ENCODE measurements around the gene ULBP3.
"Not testable (repeated sequence)": the region's sequence is repeated elsewhere in the genome, so short reads cannot be mapped to it uniquely, and the experiment has no call there.

Gene ULBP3

GRCh38 chr6:150076196-150076893, 7.4 kb upstream of the ULBP3 start:
- no peak for DNase-seq (ENCODE audit: low read depth in 3 of 3)

DNA sequence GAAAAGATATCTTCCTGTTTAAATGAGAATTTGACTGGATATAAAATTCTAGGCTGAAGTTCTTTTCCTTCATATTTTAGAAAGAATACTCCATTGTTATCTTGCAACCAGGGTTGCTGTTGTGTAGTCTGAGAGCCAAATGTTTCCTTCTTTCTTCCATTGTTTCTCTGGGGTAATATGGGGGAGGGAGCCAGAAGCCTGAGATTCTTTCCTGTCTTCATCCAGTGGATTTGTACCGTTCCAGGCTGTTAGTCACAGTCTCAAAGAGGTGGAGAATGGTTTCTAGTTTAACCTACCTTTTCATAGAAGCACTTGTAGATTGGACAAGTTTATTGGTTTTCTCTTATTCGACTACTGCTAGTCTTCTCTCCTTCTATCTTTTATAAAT, 6.1 kb upstream of the ULBP3 start:
- DNase-seq (ENCODE audit: low read depth in 3 of 3) = no peak

GRCh38 chr6:150074396-150075033, 5.6 kb upstream of the ULBP3 start:
- not testable (repeated sequence) for DNase-seq (ENCODE audit: low read depth in 3 of 3)

DNA sequence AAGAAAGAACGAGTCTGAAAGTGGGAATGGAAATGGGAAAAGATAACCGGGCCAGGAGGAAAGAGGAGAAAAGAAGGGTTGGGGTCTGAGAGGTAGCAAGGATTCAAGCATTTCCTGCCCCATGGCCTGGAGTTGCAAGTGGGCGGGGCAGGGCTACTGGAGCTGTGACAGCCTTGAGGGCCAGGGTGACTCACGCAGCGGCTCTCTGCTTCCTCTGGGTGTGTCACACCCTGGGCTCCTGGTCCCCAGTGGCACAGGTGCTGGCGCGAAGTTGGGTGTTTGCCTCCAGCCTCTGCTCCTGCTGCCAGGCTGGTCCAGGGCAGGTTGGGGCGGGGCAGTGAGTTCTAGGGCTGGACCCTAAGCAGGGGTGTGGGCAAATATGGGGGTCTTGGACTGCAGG, 3.3 kb upstream of the ULBP3 start:
- DNase-seq (ENCODE audit: low read depth in 3 of 3) = peak in 1 of 3 experiments; percentile 24

DNA sequence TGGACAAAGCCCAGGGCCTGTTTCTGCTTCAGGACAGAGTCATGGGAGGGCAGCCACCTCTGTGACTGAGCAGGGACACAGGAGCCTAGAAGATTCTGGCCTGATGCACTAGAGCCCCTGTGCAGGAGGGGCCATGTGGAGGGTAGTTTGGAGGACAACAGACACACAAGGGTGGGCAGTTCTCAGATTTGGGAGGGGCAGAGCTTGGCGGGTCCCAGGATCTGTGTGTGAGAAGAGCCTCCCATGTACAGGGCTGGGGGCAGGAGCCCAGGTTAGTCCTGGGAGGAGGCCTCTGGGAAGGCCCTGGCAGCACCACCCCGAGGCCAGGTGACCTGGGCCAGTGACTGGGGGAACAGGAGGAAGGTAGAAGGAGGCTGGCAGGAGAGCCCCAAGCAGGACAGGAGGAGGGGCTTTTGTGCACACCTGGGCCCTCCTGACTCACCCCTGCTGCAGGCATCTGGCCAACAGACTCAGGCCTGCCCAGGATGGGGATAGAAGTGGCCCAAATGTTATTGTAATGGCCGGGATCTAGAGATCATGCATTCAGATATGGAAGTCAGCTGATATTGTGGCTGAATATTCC, 1.4 kb upstream of the ULBP3 start:
- DNase-seq (ENCODE audit: low read depth in 3 of 3) = no peak

DNA sequence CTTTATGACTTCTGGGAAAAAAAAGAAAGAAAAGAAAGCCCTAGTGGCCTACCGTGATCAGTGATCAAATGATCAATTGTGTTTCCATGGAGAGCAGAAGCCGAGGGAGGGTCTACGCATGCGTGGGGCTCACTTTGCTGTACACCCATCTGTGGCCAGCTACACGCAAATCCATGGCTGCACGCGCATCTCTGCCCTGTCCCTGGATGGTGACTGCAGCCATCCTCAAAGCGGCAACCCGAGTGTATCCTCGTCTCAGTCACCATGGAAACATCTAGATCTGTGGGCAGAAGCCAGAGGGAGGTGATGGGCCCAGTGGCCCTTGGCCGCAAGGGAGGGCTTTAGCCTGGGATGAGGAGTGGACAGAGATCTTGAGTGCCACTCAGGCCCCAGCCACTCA, 785 bp upstream of the ULBP3 start:
- DNase-seq (ENCODE audit: low read depth in 3 of 3) = no peak

GRCh38 chr6:150068151-150068550, 770 bp downstream of the ULBP3 start:
- no peak for DNase-seq (ENCODE audit: low read depth in 3 of 3)

DNA sequence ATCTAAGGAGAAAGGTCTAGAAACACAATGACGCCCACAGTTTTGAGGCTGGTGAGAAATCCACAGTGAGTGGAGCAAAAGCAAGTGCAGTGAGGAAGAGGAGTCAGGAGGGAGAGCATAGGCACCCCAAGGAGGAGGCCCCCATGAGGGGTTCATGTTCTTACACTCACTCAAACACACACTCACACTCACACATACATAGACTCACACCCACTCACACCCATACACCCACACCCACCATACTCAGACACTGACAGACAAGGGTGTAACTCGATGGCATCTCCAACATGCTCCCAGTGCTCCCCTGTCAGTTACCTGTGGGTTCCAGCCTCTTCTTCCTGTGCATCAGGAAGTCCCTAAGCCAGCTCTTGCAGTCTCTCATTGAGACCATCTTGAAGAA, 3.8 kb downstream of the ULBP3 start:
- no peak for DNase-seq (ENCODE audit: low read depth in 3 of 3)

DNA sequence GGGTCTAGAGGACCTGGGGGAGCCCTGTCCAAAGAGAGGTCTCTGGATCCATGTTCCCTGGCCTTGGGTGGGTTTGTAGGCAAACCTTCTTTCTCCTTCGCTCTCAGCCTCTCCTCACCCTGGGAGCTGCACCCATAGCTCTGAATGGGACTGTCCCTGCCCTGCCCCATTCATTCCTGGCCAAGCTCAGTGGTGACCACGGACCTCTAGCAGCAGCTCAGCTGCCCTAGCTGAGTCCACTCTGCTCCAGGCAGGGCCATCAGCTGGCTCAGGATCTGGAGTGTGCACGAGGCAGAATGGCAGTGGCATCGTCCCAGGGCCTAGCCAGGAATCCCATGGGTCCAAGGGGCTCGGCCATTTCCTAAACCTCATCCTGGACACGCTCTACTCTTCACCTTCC, 5.3 kb downstream of the ULBP3 start:
- DNase-seq (ENCODE audit: low read depth in 3 of 3) = no peak

- not testable (repeated sequence) for DNase-seq (ENCODE audit: low read depth in 3 of 3)
Observed at GRCh38 chr6:150059973-150060372, 8.9 kb downstream of the ULBP3 start.

- DNase-seq (ENCODE audit: low read depth in 3 of 3) = no peak
Observed at GRCh38 chr6:150058986-150059385, 9.9 kb downstream of the ULBP3 start.

GRCh38 chr6:150058231-150058792, 10.6 kb downstream of the ULBP3 start:
- DNase-seq (ENCODE audit: low read depth in 3 of 3) = no peak

DNA sequence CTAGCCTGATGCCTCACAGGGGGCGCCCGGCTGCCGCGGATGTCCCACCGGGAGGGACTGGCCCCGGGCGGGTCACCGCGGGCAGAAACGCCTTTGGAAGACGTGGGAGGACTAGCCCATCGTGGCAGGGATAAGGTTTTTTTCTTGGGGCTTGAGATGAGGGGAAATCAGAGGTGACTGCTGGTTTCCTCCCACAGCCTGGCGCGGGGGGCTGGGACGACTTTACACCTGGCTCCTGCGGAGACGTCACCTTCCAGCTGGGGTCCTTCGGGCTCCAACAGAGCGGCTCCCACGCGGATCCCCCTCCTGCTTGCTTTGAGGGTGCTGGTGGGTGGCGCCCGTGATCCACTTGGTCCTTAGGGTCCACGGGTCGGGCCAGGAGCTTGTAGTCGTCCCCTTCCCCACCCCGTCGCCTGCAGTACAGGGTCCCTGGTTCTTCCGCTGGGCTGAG, 11.4 kb downstream of the ULBP3 start:
- DNase-seq (ENCODE audit: low read depth in 3 of 3) = no peak

- DNase-seq (ENCODE audit: low read depth in 3 of 3) = no peak
Observed at GRCh38 chr6:150056916-150057315, 12.0 kb downstream of the ULBP3 start.

- DNase-seq (ENCODE audit: low read depth in 3 of 3) = no peak
Observed at GRCh38 chr6:150056156-150056555, 12.8 kb downstream of the ULBP3 start.

- no peak for DNase-seq (ENCODE audit: low read depth in 3 of 3)
Observed at GRCh38 chr6:150055131-150055530, 13.8 kb downstream of the ULBP3 start.

- no peak for DNase-seq (ENCODE audit: low read depth in 3 of 3)
Observed at GRCh38 chr6:150053450-150053849, 15.5 kb downstream of the ULBP3 start.

DNA sequence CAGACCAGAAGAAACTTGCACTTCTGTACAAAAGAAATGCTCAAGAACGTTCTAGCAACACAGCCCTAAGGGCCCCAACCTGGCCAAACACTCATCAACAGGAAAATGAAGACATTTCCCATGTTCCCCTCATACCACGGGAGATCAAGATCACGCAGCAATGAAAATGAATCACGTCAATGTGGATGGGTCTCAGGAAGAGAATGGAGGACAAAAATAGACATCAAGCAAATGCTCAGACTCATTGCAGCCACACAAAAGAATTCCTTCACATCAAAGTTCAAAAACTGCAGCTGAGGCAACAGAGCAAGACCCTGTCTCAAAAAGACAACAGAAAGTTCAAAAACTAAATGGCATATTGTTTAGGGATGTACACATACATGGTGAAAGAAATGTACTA, 18.1 kb downstream of the ULBP3 start:
- DNase-seq (ENCODE audit: low read depth in 3 of 3) = no peak

DNA sequence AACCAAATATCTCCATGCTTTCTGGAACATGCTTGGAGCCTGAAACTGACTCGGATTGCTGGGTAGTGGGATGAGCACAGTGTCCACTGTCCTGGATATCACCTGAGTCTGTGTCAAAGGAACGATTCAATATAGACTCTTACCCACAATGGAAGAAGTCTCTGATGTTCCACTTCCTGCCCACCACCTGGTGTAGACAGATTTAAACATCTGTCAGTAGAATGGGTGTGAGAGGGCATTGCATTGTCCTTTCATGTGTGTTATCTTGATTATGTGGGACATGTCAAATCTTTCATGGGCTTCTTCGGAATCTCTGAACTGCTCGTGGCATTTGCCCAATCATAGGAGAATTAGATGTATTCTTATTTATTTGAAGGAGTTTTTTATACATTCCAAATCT, 20.8 kb downstream of the ULBP3 start:
- no peak for DNase-seq (ENCODE audit: low read depth in 3 of 3)

GRCh38 chr6:150046943-150047342, 22.0 kb downstream of the ULBP3 start:
- DNase-seq (ENCODE audit: low read depth in 3 of 3) = no peak

DNA sequence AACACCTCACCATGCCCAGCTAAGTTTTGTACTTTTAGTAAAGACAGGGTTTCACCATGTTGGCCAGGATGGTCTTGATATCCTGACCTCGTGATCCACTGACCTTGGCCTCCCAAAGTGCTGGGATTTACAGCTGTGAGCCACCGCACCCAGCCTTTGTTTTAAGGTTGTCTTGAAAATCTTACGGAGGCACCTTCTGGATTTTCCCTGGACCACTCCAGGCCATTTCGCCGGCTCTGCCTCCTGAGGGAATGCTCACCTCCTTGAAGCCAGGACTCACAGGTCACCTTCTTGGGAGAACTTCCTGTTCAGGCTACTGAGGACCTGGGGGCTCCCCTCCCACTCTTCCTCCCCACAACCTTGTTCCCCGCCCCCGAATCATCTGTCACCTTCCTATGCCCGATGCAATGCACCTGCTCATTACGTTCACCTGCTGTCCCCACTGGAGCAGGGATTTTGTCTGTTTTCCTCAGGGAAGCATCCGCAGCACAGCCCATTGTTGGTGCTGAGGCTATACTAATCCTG, 24.2 kb downstream of the ULBP3 start:
- no peak for DNase-seq (ENCODE audit: low read depth in 3 of 3)

DNA sequence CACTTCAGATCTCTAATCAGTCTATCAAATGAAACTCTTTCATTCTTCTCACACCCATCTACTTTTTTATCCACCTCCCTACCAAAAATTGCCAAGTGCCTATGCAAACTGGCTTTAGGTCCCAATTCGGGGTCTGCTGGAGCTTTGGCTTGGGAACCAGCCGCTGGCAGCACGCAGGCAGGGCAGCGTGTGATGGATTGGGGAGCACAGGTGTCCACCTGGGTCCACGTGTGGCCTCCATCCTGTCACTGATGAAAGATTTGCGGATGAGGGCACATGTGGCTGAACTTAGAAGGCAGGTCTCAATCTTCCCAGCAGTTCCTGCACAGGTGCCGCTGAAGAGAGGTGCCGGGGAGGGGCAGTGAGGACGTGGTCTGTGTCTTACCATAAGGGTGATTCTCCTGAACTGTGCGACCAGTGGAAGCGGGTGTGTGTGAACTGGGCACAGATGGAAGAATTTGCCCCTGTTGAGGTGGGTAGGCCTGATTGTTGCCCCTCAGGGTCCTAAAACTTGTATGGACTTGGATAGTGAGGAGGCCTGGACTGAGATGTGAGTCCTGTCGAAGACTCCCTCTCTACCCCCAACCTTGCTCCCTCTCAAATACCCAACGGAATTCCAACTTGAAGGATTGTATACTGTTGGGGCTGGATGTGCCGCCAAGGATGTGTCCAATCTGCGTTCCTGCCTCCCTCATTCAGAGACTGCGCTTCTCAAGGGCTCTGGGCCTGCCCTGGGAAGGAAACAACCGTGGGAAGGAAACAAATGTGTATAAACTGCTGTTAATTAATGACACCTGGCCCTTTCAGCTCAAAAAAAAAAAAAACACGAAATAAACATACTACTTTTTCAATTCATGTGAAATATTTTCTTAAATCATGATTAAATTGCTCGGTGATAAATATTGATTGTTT, 25.2 kb downstream of the ULBP3 start:
- no peak for DNase-seq (ENCODE audit: low read depth in 3 of 3)
